Neural progenitor cell (in vitro differentiated cells): ENCODE measurements around the gene ZFTA. TPM values are rescaled to one million over a fixed set of nuclear protein-coding genes. Genes with fewer than 3 reads are reported as not detected.

ENCODE experiments used
- DNase-seq: peaks from one replicate; pipeline ENCODE4 v3.0.0-alpha.2; 2016; ENCODE audit warnings: low spot score
- H2AFZ ChIP-seq: fragments of 200-600 bp; sonication (generic); replicated peaks from 2 replicates; pipeline ENCODE4 v1.6.1; 2016; ENCODE audit warnings: antibody characterized with exemption
- H3F3A ChIP-seq: fragments of 200-600 bp; sonication (generic); 2 replicates; pipeline ENCODE4 v1.6.1; 2016; ENCODE audit warnings: antibody characterized with exemption, low read depth
- H3K27ac ChIP-seq: fragments of 200-600 bp; sonication (generic); 2 replicates; pipeline ENCODE4 v1.5.1; 2016; ENCODE audit warnings: mild to moderate bottlenecking
- H3K27me3 ChIP-seq: fragments of 200-600 bp; sonication (generic); 2 replicates; pipeline ENCODE4 v1.6.1; 2016; ENCODE audit warnings: mild to moderate bottlenecking, moderate library complexity
- H3K36me3 ChIP-seq: fragments of 200-600 bp; sonication (generic); 2 replicates; pipeline ENCODE4 v1.5.1; 2016
- H3K4me1 ChIP-seq: fragments of 200-600 bp; sonication (generic); 2 replicates; pipeline ENCODE4 v1.6.1; 2016; ENCODE audit warnings: mixed run types
- H3K4me2 ChIP-seq: fragments of 200-600 bp; sonication (generic); 2 replicates; pipeline ENCODE4 v1.6.1; 2016
- H3K4me3 ChIP-seq: fragments of 200-600 bp; sonication (generic); 2 replicates; pipeline ENCODE4 v1.5.1; 2016
- H3K79me2 ChIP-seq: fragments of 200-600 bp; sonication (generic); 2 replicates; pipeline ENCODE4 v1.6.1; 2016; ENCODE audit warnings: low read depth
- H3K9ac ChIP-seq: fragments of 200-600 bp; sonication (generic); 2 replicates; pipeline ENCODE4 v1.6.1; 2016
- H3K9me3 ChIP-seq: fragments of 200-600 bp; sonication (generic); 2 replicates; pipeline ENCODE4 v1.5.1; 2016; ENCODE audit warnings: low read depth
- H4K20me1 ChIP-seq: fragments of 200-600 bp; sonication (generic); 2 replicates; pipeline ENCODE4 v1.6.1; 2016; ENCODE audit warnings: low read depth
- H3K27ac Mint-ChIP-seq: 3 replicates; pipeline ENCODE4 v1.8.0; 2021; ENCODE audit warnings: mixed read lengths
- H3K27me3 Mint-ChIP-seq: 2 replicates; pipeline ENCODE4 v1.8.0; 2022; ENCODE audit warnings: low read depth, mild to moderate bottlenecking, inconsistent platforms, moderate library complexity, mixed read lengths; ENCODE audit not compliant: insufficient read depth
- H3K36me3 Mint-ChIP-seq: 3 replicates; pipeline ENCODE4 v1.8.0; 2021; ENCODE audit warnings: mixed read lengths
- H3K4me1 Mint-ChIP-seq: 3 replicates; pipeline ENCODE4 v1.8.0; 2021; ENCODE audit warnings: mixed read lengths
- H3K4me3 Mint-ChIP-seq: 3 replicates; pipeline ENCODE4 v1.8.0; 2021; ENCODE audit warnings: mild to moderate bottlenecking, moderate library complexity, mixed read lengths
- H3K9me3 Mint-ChIP-seq: 3 replicates; pipeline ENCODE4 v1.8.0; 2020; ENCODE audit warnings: mixed read lengths
- EZH2 ChIP-seq: fragments of 200-600 bp; sonication (generic); IDR thresholded peaks from 2 replicates; pipeline ENCODE4 v1.6.1; 2017; ENCODE audit warnings: antibody characterized with exemption, mild to moderate bottlenecking, moderate library complexity
- EZH2phosphoT487 ChIP-seq: fragments of 200-600 bp; sonication (generic); IDR thresholded peaks from 2 replicates; pipeline ENCODE4 v1.6.1; 2017; ENCODE audit warnings: antibody characterized with exemption
- small RNA-seq: library from RNA; depleted of rRNA; stranded (forward); fragments of <200 nt; gene quantifications from one replicate; pipeline ENCODE3, GENCODE V24; 2015
- total RNA-seq: library from RNA; depleted of rRNA; stranded (reverse); fragments of >200 nt; gene quantifications from 2 replicates; pipeline ENCODE4 v1.2.3, GENCODE V29; 2015; ENCODE audit warnings: low replicate concordance
- TF ChIP-seq, protein P1 (sequence below): fragments of 200-600 bp; sonication (generic); IDR thresholded peaks from 2 replicates; pipeline ENCODE4 v1.5.1; 2017; ENCODE audit warnings: antibody characterized with exemption, mild to moderate bottlenecking

Gene ZFTA
- total RNA-seq, 1 donor from 2014 or later = 22.5 TPM

DNA sequence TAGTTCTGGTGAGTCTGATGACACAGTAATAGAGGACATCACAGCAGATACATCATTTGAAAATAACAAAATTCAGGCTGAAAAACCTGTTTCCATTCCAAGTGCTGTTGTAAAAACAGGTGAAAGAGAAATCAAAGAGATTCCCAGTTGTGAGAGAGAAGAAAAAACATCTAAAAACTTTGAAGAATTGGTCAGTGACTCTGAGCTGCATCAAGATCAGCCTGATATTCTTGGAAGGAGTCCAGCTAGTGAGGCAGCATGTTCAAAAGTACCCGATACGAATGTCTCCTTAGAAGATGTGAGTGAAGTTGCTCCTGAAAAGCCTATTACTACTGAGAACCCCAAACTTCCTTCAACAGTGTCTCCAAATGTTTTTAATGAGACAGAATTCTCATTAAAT, 48.6 kb downstream of the ZFTA start:
- Mint-ChIP-seq H3K27ac (no peak overlapping the region), H3K4me3 (no peak overlapping the region), H3K9me3 (no peaks in the 10 kb centered on the region), H3K36me3 (no peaks in the 10 kb centered on the region), H3K4me1 (peaks cover 3% of the 10 kb centered on the region), H3K27me3 (no peaks in the 10 kb centered on the region)
- Histone ChIP-seq H3K4me3 (no peak overlapping the region), H3K9ac (no peak overlapping the region), H3K4me2 (no peak overlapping the region), H3K4me1 (no peaks in the 10 kb centered on the region), H3K27ac (no peak overlapping the region), H3K79me2 (peaks cover 96% of the 10 kb centered on the region), H3K9me3 (no peaks in the 10 kb centered on the region), H4K20me1 (peaks cover 85% of the 10 kb centered on the region), H3K27me3 (no peaks in the 10 kb centered on the region), H3F3A (peaks cover 8% of the 10 kb centered on the region), H3K36me3 (no peaks in the 10 kb centered on the region), H2AFZ (no peak overlapping the region)
- DNase-seq = no peak
- TF ChIP-seq, protein P1, sequence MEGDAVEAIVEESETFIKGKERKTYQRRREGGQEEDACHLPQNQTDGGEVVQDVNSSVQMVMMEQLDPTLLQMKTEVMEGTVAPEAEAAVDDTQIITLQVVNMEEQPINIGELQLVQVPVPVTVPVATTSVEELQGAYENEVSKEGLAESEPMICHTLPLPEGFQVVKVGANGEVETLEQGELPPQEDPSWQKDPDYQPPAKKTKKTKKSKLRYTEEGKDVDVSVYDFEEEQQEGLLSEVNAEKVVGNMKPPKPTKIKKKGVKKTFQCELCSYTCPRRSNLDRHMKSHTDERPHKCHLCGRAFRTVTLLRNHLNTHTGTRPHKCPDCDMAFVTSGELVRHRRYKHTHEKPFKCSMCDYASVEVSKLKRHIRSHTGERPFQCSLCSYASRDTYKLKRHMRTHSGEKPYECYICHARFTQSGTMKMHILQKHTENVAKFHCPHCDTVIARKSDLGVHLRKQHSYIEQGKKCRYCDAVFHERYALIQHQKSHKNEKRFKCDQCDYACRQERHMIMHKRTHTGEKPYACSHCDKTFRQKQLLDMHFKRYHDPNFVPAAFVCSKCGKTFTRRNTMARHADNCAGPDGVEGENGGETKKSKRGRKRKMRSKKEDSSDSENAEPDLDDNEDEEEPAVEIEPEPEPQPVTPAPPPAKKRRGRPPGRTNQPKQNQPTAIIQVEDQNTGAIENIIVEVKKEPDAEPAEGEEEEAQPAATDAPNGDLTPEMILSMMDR = no peak
- no peak for TF ChIP-seq EZH2
- TF ChIP-seq EZH2phosphoT487 = no peak

DNA sequence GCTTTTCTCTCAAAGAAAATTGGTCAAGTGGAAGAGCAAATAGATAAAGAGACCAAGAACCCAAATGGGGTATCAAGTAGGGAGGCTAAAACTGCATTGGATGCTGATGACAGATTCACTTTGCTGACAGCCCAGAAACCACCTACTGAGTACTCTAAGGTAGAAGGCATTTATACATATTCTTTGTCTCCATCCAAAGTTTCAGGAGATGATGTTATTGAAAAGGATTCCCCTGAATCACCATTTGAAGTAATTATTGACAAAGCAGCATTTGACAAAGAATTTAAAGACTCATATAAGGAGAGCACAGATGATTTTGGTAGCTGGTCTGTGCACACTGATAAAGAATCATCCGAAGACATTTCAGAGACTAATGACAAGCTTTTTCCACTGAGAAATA, 49.6 kb downstream of the ZFTA start:
- H3K27ac ChIP-seq = peak overlapping the region; percentile 43

More for the DNA sequence above, 49.6 kb downstream of the ZFTA start:
- Histone ChIP-seq H3K4me2 (no peak overlapping the region), H3F3A (peaks cover 7% of the 10 kb centered on the region), H3K79me2 (peaks cover 100% of the 10 kb centered on the region), H2AFZ (no peak overlapping the region), H4K20me1 (peaks cover 88% of the 10 kb centered on the region), H3K9me3 (no peaks in the 10 kb centered on the region), H3K27me3 (no peaks in the 10 kb centered on the region), H3K9ac (no peak overlapping the region), H3K36me3 (no peaks in the 10 kb centered on the region), H3K4me1 (no peaks in the 10 kb centered on the region), H3K4me3 (no peak overlapping the region)
- Mint-ChIP-seq H3K27me3 (no peaks in the 10 kb centered on the region), H3K27ac (no peak overlapping the region), H3K36me3 (no peaks in the 10 kb centered on the region), H3K4me3 (no peak overlapping the region), H3K4me1 (peaks cover 3% of the 10 kb centered on the region), H3K9me3 (no peaks in the 10 kb centered on the region)
- no peak for TF ChIP-seq EZH2
- TF ChIP-seq, protein P1 = no peak
- no peak for TF ChIP-seq EZH2phosphoT487
- no peak for DNase-seq

Small RNAs within 50 kb of the gene (small RNA-seq; reads per million reads assigned to genes)
- not detected for gene RN7SL596P

Other genes with a start within 250 kb of the ZFTA start
- gene PLAAT4, start 232.0 kb downstream of the ZFTA start, total RNA-seq = not detected in 2 replicates
- not detected in 2 replicates for gene PLAAT2, start 205.4 kb downstream of the ZFTA start, total RNA-seq
- 4.6 and 8.0 TPM in 2 replicates for gene PLAAT3, start 154.3 kb downstream of the ZFTA start, total RNA-seq
- 18.5 and 19.5 TPM in 2 replicates for gene ATL3, start 97.4 kb downstream of the ZFTA start, total RNA-seq
- gene RTN3, start 87.3 kb downstream of the ZFTA start, total RNA-seq = 279 and 281 TPM in 2 replicates
- 27.2 and 80.0 TPM in 2 replicates for gene SPINDOC, start 44.7 kb upstream of the ZFTA start, total RNA-seq
- 23.0 and 25.4 TPM in 2 replicates for gene MARK2, start 70.3 kb upstream of the ZFTA start, total RNA-seq
- 70.6 and 139 TPM in 2 replicates for gene RCOR2, start 148.4 kb upstream of the ZFTA start, total RNA-seq
- 38.7 and 40.4 TPM in 2 replicates for gene NAA40, start 170.2 kb upstream of the ZFTA start, total RNA-seq
- 86.0 and 337 TPM in 2 replicates for gene COX8A, start 205.8 kb upstream of the ZFTA start, total RNA-seq
- gene OTUB1, start 217.7 kb upstream of the ZFTA start, total RNA-seq = 51.3 and 84.8 TPM in 2 replicates